ENCODE data around the gene CFTR. TPM values are rescaled to one million over a fixed set of nuclear protein-coding genes. Genes with fewer than 3 reads are reported as not detected.

Gene CFTR
- total and polyA plus RNA-seq, 9 donors, result 0.12 to 2.4 (median 0.71) TPM; not detected in 3

- WGBS, 3 donors, result 22 to 47% (median 42%) methylated on average over 2 of the region's 2 CpGs
- H3K36me3 ChIP-seq, result no peaks in the 10 kb centered on the region
- no peak for DNase-seq
- intact Hi-C loops (cut with DNase I), result no loop called here
- H3K27ac ChIP-seq, result no peak overlapping the region
- H3K4me1 ChIP-seq (ENCODE audit: insufficient read depth), result no peaks in the 10 kb centered on the region
- H3K9me3 ChIP-seq, result no peaks in the 10 kb centered on the region
- no peak overlapping the region for H3K4me3 ChIP-seq
- no peaks in the 10 kb centered on the region for H3K27me3 ChIP-seq
- TF ChIP-seq POLR2A (IDR thresholded peaks at IDR 0.05) (no peak), CTCF (IDR thresholded peaks at IDR 0.05) (no peak)
Observed at GRCh38 chr7:117600911-117601310, 121.1 kb downstream of the CFTR start.

- TF ChIP-seq POLR2A (IDR thresholded peaks at IDR 0.05), result no peak
- no peak for TF ChIP-seq CTCF (IDR thresholded peaks at IDR 0.05)
- no peak for TF ChIP-seq EP300 (IDR thresholded peaks at IDR 0.05)
- Histone ChIP-seq H3K27me3 (no peaks in the 10 kb centered on the region), H3K27ac (no peak overlapping the region), H3K9me3 (no peaks in the 10 kb centered on the region), H3K4me3 (no peak overlapping the region), H3K4me1 (ENCODE audit: insufficient read depth) (no peaks in the 10 kb centered on the region), H3K36me3 (no peaks in the 10 kb centered on the region)
- WGBS, 3 donors, result 74 to 80% (median 76%) methylated on average over 4 of the region's 4 CpGs
- intact Hi-C loops (cut with DNase I), result no loop called here
- no peak for DNase-seq
Observed at GRCh38 chr7:117603627-117604026, 123.8 kb downstream of the CFTR start.

- no peaks in the 10 kb centered on the region for H3K4me1 ChIP-seq (ENCODE audit: insufficient read depth)
- no peaks in the 10 kb centered on the region for H3K9me3 ChIP-seq
- H3K4me3 ChIP-seq, result no peak overlapping the region
- no peak overlapping the region for H3K27ac ChIP-seq
- TF ChIP-seq POLR2A (IDR thresholded peaks at IDR 0.05), result no peak
- no peak for TF ChIP-seq CTCF (IDR thresholded peaks at IDR 0.05)
- no peak for TF ChIP-seq EP300 (IDR thresholded peaks at IDR 0.05)
- no peaks in the 10 kb centered on the region for H3K27me3 ChIP-seq
- no peak for DNase-seq
- H3K36me3 ChIP-seq, result no peaks in the 10 kb centered on the region
- intact Hi-C loops (cut with DNase I), result no loop called here
Observed at GRCh38 chr7:117605712-117606111, 125.9 kb downstream of the CFTR start.

GRCh38 chr7:117606132-117606531, 126.3 kb downstream of the CFTR start:
- Histone ChIP-seq H3K27me3 (no peaks in the 10 kb centered on the region), H3K4me3 (no peak overlapping the region), H3K4me1 (ENCODE audit: insufficient read depth) (no peaks in the 10 kb centered on the region), H3K36me3 (no peaks in the 10 kb centered on the region), H3K9me3 (no peaks in the 10 kb centered on the region), H3K27ac (no peak overlapping the region)
- intact Hi-C loops (cut with DNase I), result no loop called here
- no peak for DNase-seq
- no peak for TF ChIP-seq POLR2A (IDR thresholded peaks at IDR 0.05)
- no peak for TF ChIP-seq CTCF (IDR thresholded peaks at IDR 0.05)
- no peak for TF ChIP-seq EP300 (IDR thresholded peaks at IDR 0.05)
- WGBS, 3 donors, result 82 to 87% (median 86%) methylated on average over 3 of the region's 3 CpGs

- Histone ChIP-seq H3K9me3 (no peaks in the 10 kb centered on the region), H3K4me1 (ENCODE audit: insufficient read depth) (no peaks in the 10 kb centered on the region), H3K27me3 (no peaks in the 10 kb centered on the region), H3K4me3 (no peak overlapping the region), H3K27ac (no peak overlapping the region), H3K36me3 (no peaks in the 10 kb centered on the region)
- intact Hi-C loops (cut with DNase I), result no loop called here
- no peak for DNase-seq
- 91 to 93% (median 93%) methylated on average over 2 of the region's 2 CpGs for WGBS, 3 donors
- TF ChIP-seq CTCF (IDR thresholded peaks at IDR 0.05) (no peak), POLR2A (IDR thresholded peaks at IDR 0.05) (no peak), EP300 (IDR thresholded peaks at IDR 0.05) (no peak)
Observed at GRCh38 chr7:117610396-117610795, 130.6 kb downstream of the CFTR start.

Data from ovary (tissue), 9 donors.